ENCODE results near the gene TMEM248.
"Not testable (repeated sequence)": the region's sequence is repeated elsewhere in the genome, so short reads cannot be mapped to it uniquely, and the experiment has no call there.

The TMEM248 gene, protein sequence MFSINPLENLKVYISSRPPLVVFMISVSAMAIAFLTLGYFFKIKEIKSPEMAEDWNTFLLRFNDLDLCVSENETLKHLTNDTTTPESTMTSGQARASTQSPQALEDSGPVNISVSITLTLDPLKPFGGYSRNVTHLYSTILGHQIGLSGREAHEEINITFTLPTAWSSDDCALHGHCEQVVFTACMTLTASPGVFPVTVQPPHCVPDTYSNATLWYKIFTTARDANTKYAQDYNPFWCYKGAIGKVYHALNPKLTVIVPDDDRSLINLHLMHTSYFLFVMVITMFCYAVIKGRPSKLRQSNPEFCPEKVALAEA

GRCh38 chr7:66920769-66921395 lies at the start of gene TMEM248:
TSS of gene TMEM248 (plus strand) at chr7:66921225. CDS start at chr7:66941866, 20,641 bp downstream.
- DNase-seq, result peak; percentile 94

GRCh38 chr7:66873476-66873875 lies 47.5 kb upstream of the TMEM248 start:
- no peak for DNase-seq

- DNase-seq, result no peak
These were observed 43.3 kb upstream of the TMEM248 start for GRCh38 chr7:66877577-66878300.

DNA sequence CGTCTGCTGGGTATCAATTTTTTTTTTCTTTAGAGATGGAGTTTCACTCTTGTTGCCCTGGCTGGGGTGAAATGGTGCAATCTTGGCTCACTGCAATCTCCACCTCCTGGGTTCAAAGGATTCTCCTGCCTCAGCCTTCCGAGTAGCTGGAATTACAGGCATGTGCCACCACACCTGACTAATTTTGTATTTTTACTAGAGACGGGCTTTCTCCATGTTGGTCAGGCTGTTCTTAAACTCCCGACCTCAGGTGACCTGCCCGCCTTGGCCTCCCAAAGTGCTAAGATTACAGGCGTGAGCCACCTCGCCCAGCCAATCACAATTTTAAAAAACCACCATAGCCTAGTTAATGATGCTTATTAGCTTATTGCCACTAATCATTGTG lies 42.7 kb upstream of the TMEM248 start:
- DNase-seq, result not testable (repeated sequence)

- no peak for DNase-seq
These were observed 41.0 kb upstream of the TMEM248 start for GRCh38 chr7:66880053-66880452.

DNA sequence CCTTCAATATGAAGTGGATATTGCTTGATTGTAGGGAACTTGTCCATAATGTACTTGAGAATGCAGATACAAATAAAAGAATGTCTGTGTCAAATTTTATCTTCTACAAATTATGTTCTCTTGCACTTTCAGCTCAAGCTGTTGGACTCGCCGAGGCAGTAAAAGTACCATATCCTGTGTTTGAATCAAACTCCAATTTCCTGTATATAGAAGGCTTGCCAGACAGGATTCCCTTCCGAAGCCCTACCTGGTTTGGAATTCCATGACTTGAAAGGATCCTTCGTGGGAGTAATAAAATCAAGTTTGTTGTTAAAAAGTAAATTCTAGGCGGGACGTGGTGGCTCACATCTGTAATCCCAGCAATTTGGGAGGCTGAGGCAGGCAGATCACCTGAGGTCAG lies 40.4 kb upstream of the TMEM248 start:
- not testable (repeated sequence) for DNase-seq

DNA sequence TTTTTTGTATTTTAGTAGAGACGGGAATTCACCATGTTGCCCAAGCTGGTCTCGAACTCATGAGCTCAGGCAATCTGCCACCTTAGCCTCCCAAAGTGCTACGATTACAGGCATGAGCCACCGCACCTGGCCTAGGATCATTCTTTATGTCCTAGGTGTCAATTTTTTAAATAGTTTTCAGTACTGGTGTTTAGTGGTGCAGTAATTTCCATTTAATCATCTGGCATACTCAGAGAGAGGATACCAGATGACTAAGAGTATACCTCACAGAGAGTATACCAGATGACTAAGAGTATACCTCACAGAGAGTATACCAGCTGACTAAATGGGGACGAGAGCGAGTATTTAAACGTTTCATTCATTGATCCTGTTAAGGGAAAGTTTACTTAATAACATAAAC lies 37.3 kb upstream of the TMEM248 start:
- DNase-seq, result no peak

DNA sequence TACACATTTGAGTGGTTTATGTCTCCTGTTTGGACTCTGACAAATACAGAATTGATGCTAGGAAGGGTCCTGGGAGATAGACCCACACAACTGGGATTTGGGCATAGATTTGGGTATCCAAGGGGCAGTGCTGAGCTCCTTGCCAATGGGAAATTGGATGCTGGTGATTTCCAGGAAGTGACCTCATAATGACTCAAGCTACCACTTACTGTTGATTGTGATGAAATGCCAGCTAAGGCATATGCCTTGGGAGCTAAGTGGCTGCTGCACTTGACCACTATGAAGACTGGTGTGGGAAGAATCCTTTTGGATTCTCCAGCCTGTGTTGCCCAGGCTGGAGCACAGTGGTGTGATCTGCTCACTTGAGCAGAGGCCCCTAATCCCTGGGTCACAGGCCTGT lies 36.5 kb upstream of the TMEM248 start:
- DNase-seq, result not testable (repeated sequence)

DNA sequence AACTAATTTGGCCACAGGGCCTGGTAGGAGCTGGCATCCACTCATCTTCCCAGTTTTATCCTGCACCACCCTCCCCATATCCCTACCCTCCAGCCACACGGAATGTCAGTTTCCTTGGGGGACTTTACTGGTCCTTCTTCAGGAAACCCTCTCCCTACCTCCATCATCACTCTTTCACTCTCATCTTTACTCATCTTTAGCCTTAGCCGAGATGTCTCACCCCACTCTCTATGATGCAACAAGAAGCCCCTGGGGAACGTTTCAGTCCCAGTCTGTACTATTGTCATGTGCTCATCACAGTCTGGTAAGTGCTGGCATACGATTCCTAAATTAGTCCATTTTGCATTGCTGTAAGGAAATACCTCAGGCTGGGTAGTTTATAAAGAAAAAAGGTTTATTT lies 34.9 kb upstream of the TMEM248 start:
- no peak for DNase-seq

DNA sequence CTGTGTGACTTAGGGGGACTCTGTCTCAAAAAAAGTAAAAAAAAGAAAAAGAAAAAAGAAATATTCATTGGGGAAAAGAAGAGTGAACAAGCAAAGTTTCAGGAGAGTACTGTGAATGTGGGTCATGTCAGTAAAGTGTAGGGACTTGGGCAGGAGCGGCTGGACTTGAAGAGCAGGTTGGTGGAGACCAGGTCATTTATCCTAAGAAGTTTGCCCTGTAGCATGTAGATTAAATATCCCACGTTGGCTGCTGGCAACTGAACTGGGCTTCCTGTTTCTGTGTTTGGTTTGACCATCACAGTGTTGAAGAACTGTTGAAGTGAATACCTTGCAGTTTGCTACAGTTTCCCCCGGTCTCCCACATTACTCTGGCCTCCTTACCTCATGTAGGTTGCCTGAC lies 32.8 kb upstream of the TMEM248 start:
- DNase-seq, result not testable (repeated sequence)

- no peak for DNase-seq
These were observed 26.5 kb upstream of the TMEM248 start for GRCh38 chr7:66894463-66895080.

GRCh38 chr7:66896441-66896840 lies 24.6 kb upstream of the TMEM248 start:
- no peak for DNase-seq

- no peak for DNase-seq
These were observed 21.3 kb upstream of the TMEM248 start for GRCh38 chr7:66899552-66900280.

- DNase-seq, result no peak
These were observed 18.8 kb upstream of the TMEM248 start for GRCh38 chr7:66901941-66902843.

DNA sequence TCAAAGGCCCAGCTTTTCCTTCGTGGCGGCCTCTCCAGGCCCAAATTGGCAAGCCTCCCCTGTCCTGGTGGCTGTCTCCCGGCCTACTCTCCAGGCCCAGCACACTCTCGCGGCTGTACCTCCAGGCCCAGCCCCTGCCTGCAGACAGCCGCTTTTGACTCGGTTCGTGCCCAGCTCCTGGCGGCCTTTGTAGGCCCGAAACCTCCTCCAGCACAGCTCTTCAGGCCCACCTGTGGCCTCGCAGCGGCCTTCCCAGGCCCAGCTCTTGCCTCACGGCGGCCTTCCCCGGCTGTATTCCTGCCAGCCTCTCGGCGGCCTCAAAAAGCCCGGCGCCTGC lies 18.2 kb upstream of the TMEM248 start:
- no peak for DNase-seq

- DNase-seq, result no peak
These were observed 17.5 kb upstream of the TMEM248 start for GRCh38 chr7:66903360-66904062.

GRCh38 chr7:66904063-66904593 lies 16.9 kb upstream of the TMEM248 start:
- no peak for DNase-seq

GRCh38 chr7:66905278-66905677 lies 15.7 kb upstream of the TMEM248 start:
- no peak for DNase-seq

DNA sequence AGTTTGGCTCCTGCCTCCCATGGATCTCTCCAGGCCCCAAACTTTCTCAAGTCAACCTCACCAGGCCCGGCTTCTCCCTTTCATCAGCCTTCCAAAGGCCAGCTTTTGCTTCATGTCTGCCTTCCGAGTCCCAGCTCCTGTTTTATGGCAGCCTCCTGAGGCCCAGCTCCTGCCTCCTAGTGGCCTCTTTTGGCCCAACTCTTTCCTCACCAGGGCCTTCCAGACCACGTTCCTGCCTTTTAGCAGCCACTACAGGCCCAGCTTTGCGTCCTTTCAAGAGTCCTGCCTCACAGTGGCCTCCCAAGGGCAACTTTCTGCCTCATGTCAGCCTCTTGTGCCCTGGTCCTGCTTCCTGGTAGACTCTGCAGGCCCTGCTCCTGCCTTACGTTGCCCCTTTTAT lies 15.3 kb upstream of the TMEM248 start:
- no peak for DNase-seq

- DNase-seq, result no peak
These were observed 13.3 kb upstream of the TMEM248 start for GRCh38 chr7:66907731-66908130.

GRCh38 chr7:66908598-66908997 lies 12.4 kb upstream of the TMEM248 start:
- not testable (repeated sequence) for DNase-seq

Data from CD4-positive, alpha-beta T cell treated with Interleukin-17A for 4 hours (primary cell).